ENCODE data around the gene VAMP8.
"Not testable (repeated sequence)": the region's sequence is repeated elsewhere in the genome, so short reads cannot be mapped to it uniquely, and the experiment has no call there.

The VAMP8 gene

GRCh38 chr2:85579266-85579935, 2.0 kb downstream of the VAMP8 start:
- DNase-seq, result no peak

GRCh38 chr2:85580206-85580605, 2.8 kb downstream of the VAMP8 start:
- no peak for TF ChIP-seq POLR2A (IDR thresholded peaks at IDR 0.05; ENCODE audit: low read length)
- no peak for TF ChIP-seq GATA1 (IDR thresholded peaks at IDR 0.05; ENCODE audit: low read depth, low read length)

More at GRCh38 chr2:85579266-85579935, 2.0 kb downstream of the VAMP8 start:
- TF ChIP-seq GATA1 (IDR thresholded peaks at IDR 0.05; ENCODE audit: low read depth, low read length) (no peak), POLR2A (IDR thresholded peaks at IDR 0.05; ENCODE audit: low read length) (no peak)

GRCh38 chr2:85582492-85582891, 5.1 kb downstream of the VAMP8 start:
- TF ChIP-seq GATA1 (IDR thresholded peaks at IDR 0.05; ENCODE audit: low read depth, low read length) (no peak), POLR2A (IDR thresholded peaks at IDR 0.05; ENCODE audit: low read length) (no peak)
- DNase-seq, result no peak

More at GRCh38 chr2:85580206-85580605, 2.8 kb downstream of the VAMP8 start:
- DNase-seq, result no peak

- no peak for DNase-seq
- TF ChIP-seq POLR2A (IDR thresholded peaks at IDR 0.05; ENCODE audit: low read length) (no peak), GATA1 (IDR thresholded peaks at IDR 0.05; ENCODE audit: low read depth, low read length) (no peak)
Observed at GRCh38 chr2:85583667-85584353, 6.4 kb downstream of the VAMP8 start.

GRCh38 chr2:85584354-85584856, 7.0 kb downstream of the VAMP8 start, which contains the start of gene VAMP5:
Gene VAMP5 (plus strand): TSS chr2:85584431. CDS start chr2:85584491, 60 bp downstream.
- peak; percentile 35 to 61 for DNase-seq
- TF ChIP-seq GATA1 (IDR thresholded peaks at IDR 0.05; ENCODE audit: low read depth, low read length) (no peak), POLR2A (IDR thresholded peaks at IDR 0.05; ENCODE audit: low read length) (no peak)

GRCh38 chr2:85584857-85585780, 7.7 kb downstream of the VAMP8 start:
- TF ChIP-seq GATA1 (IDR thresholded peaks at IDR 0.05; ENCODE audit: low read depth, low read length), result no peak
- TF ChIP-seq POLR2A (IDR thresholded peaks at IDR 0.05; ENCODE audit: low read length), result no peak
- DNase-seq, result peak in 1 of 2 experiments; percentile 55

GRCh38 chr2:85585781-85586105, 8.4 kb downstream of the VAMP8 start:
- no peak for TF ChIP-seq POLR2A (IDR thresholded peaks at IDR 0.05; ENCODE audit: low read length)
- no peak for DNase-seq

- TF ChIP-seq GATA1 (IDR thresholded peaks at IDR 0.05; ENCODE audit: low read depth, low read length), result no peak
- TF ChIP-seq POLR2A (IDR thresholded peaks at IDR 0.05; ENCODE audit: low read length), result no peak
- no peak for DNase-seq
Observed at GRCh38 chr2:85588236-85588635, 10.8 kb downstream of the VAMP8 start.

- peak in 1 of 2 experiments; percentile 12 for DNase-seq
- TF ChIP-seq GATA1 (IDR thresholded peaks at IDR 0.05; ENCODE audit: low read depth, low read length), result no peak
- no peak for TF ChIP-seq POLR2A (IDR thresholded peaks at IDR 0.05; ENCODE audit: low read length)
Observed at GRCh38 chr2:85588645-85589044, 11.3 kb downstream of the VAMP8 start.

- no peak for DNase-seq
- no peak for TF ChIP-seq POLR2A (IDR thresholded peaks at IDR 0.05; ENCODE audit: low read length)
- no peak for TF ChIP-seq GATA1 (IDR thresholded peaks at IDR 0.05; ENCODE audit: low read depth, low read length)
Observed at GRCh38 chr2:85589181-85589580, 11.8 kb downstream of the VAMP8 start.

GRCh38 chr2:85589982-85590791, 12.8 kb downstream of the VAMP8 start:
- no peak for DNase-seq
- TF ChIP-seq POLR2A (IDR thresholded peaks at IDR 0.05; ENCODE audit: low read length), result no peak
- no peak for TF ChIP-seq GATA1 (IDR thresholded peaks at IDR 0.05; ENCODE audit: low read depth, low read length)

GRCh38 chr2:85590950-85591349, 13.6 kb downstream of the VAMP8 start:
- no peak for DNase-seq
- TF ChIP-seq GATA1 (IDR thresholded peaks at IDR 0.05; ENCODE audit: low read depth, low read length), result no peak
- no peak for TF ChIP-seq POLR2A (IDR thresholded peaks at IDR 0.05; ENCODE audit: low read length)

- TF ChIP-seq POLR2A (IDR thresholded peaks at IDR 0.05; ENCODE audit: low read length) (no peak), GATA1 (IDR thresholded peaks at IDR 0.05; ENCODE audit: low read depth, low read length) (no peak)
- no peak for DNase-seq
Observed at GRCh38 chr2:85591563-85591962, 14.2 kb downstream of the VAMP8 start.

GRCh38 chr2:85592299-85592698, 14.9 kb downstream of the VAMP8 start:
- not testable (repeated sequence) for DNase-seq

Data from erythroblast (primary cell).